PC-9 (cell line): ENCODE data around the gene EPB41L2. TPM values are rescaled to one million over a fixed set of nuclear protein-coding genes. Genes with fewer than 3 reads are reported as not detected.

Experiments
- BruUV-seq: library from RNA; stranded (reverse); fragments of 400-500 nt; replicated peaks from 2 replicates; lab custom pipeline; 2021; lab: Mats Ljungman, UMichigan
- CTCF ChIA-PET: fragments of 300-600 bp; sonication (Branson Sonifier 250); formaldehyde crosslinking; loops from one replicate; lab custom pipeline; 2022; ENCODE audit warnings: antibody characterized with exemption; lab: Charles Lee
- POLR2A ChIA-PET: fragments of 300-600 bp; sonication (Branson Sonifier 250); formaldehyde crosslinking; loops from one replicate; lab custom pipeline; 2022; ENCODE audit warnings: antibody characterized with exemption; ENCODE audit not compliant: unreplicated experiment; lab: Charles Lee
- DNase-seq, 2 experiments: peaks; one replicate each; pipeline versions ENCODE4 v3.0.0 to v3.0.0-alpha.2; 2015 to 2022; ENCODE audit warnings: mixed read lengths in 1 of 2
- H2AFZ ChIP-seq: fragments of 200-600 bp; sonication (generic); 2 replicates; pipeline ENCODE4 v1.8.1; 2017; ENCODE audit warnings: antibody characterized with exemption
- H3F3A ChIP-seq: fragments of 200-600 bp; sonication (generic); 2 replicates; pipeline ENCODE4 v1.8.1; 2017; ENCODE audit warnings: antibody characterized with exemption, mild to moderate bottlenecking, low read depth; ENCODE audit not compliant: insufficient read depth
- H3K27ac ChIP-seq: fragments of 200-600 bp; sonication (generic); 2 replicates; pipeline ENCODE4 v1.6.1; 2016; ENCODE audit warnings: mixed run types
- H3K27me3 ChIP-seq: fragments of 200-600 bp; sonication (generic); 2 replicates; pipeline ENCODE4 v1.6.1; 2016; ENCODE audit warnings: low read depth, mixed run types; ENCODE audit not compliant: insufficient read depth
- H3K36me3 ChIP-seq: fragments of 200-600 bp; sonication (generic); 2 replicates; pipeline ENCODE4 v1.6.1; 2016; ENCODE audit warnings: low read depth, mixed run types
- H3K4me1 ChIP-seq: fragments of 200-600 bp; sonication (generic); replicated peaks from 2 replicates; pipeline ENCODE4 v1.6.1; 2016; ENCODE audit warnings: mixed run types; ENCODE audit not compliant: insufficient read depth
- H3K4me2 ChIP-seq: fragments of 200-600 bp; sonication (generic); 2 replicates; pipeline ENCODE4 v1.6.1; 2017; ENCODE audit warnings: mixed run types
- H3K4me3 ChIP-seq: fragments of 200-600 bp; sonication (generic); 2 replicates; pipeline ENCODE4 v1.6.1; 2016; ENCODE audit warnings: mixed run types
- H3K79me2 ChIP-seq: fragments of 200-600 bp; sonication (generic); 2 replicates; pipeline ENCODE4 v1.6.1; 2017; ENCODE audit warnings: low read depth, mixed run types
- H3K9me2 ChIP-seq: fragments of 200-600 bp; sonication (generic); 2 replicates; pipeline ENCODE4 v1.8.1; 2017; ENCODE audit warnings: mild to moderate bottlenecking; ENCODE audit not compliant: insufficient read depth
- H3K9me3 ChIP-seq: fragments of 200-600 bp; sonication (generic); 2 replicates; pipeline ENCODE4 v1.8.1; 2016; ENCODE audit warnings: low read depth; ENCODE audit not compliant: insufficient read depth
- H4K20me1 ChIP-seq: fragments of 200-600 bp; sonication (generic); 2 replicates; pipeline ENCODE4 v1.8.1; 2017; ENCODE audit not compliant: insufficient read depth
- EZH2 ChIP-seq: fragments of 200-600 bp; sonication (generic); IDR thresholded peaks from 2 replicates; pipeline ENCODE4 v1.8.0; 2017; ENCODE audit warnings: antibody characterized with exemption, low read depth
- intact Hi-C: fragments of 100-400 bp; cut with micrococcal nuclease; formaldehyde crosslinking; loops from one replicate; pipeline ENCODE4 v1.10.0; 2022; ENCODE audit not compliant: unreplicated experiment
- total RNA-seq: library from RNA; stranded (reverse); gene quantifications from 2 replicates; pipeline ENCODE4 v1.2.3, GENCODE V29; 2021
- TF ChIP-seq, protein P1 (sequence below): fragments of 200-600 bp; sonication (generic); conservative IDR thresholded peaks from 2 replicates; pipeline ENCODE4 v1.6.1; 2017; ENCODE audit warnings: mixed run types, antibody characterized with exemption, mild to moderate bottlenecking, moderate library complexity

The EPB41L2 gene
- total RNA-seq, 1 experiment from 2014 or later, result 67.4 TPM

DNA sequence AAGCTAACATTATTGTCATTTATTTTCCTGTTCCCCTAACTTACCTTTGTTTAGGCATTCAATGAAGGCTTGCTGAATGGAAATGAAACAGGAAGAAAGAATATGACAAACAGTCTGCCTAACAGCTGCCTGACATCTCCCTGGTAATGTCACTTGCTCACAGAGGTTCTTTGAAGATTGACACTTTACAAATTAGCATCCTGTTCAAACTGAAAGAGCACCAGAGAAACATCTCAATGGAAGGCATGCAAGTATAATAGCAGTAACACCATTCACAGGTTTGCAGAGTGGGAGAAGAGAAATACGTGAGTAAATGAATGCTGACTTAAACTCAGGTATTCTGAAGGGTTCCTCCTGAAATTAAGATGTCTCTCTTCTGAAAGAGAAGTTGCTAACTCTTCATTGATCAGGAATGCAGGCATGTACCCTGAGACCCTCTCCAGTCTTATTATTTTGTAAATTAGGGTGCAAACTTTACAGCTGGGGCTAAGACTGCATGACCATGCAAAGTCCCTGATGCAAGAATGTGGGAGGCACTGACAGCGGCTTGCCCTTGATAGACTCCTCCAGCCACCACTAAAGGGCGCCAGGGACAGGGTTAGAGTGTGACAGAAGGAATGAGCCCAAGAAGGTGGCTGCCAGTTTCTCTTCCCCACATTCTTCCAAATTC, 237.1 kb downstream of the EPB41L2 start:
- H3F3A ChIP-seq, result no peaks in the 10 kb centered on the region
- BruUV-seq, result no TSS peak
- CTCF ChIA-PET, result no interaction called here
- no peak overlapping the region for H3K4me3 ChIP-seq
- H3K9me3 ChIP-seq, result no peaks in the 10 kb centered on the region
- no peaks in the 10 kb centered on the region for H4K20me1 ChIP-seq
- POLR2A ChIA-PET, result no interaction called here
- no peak for TF ChIP-seq EZH2
- TF ChIP-seq, protein P1, sequence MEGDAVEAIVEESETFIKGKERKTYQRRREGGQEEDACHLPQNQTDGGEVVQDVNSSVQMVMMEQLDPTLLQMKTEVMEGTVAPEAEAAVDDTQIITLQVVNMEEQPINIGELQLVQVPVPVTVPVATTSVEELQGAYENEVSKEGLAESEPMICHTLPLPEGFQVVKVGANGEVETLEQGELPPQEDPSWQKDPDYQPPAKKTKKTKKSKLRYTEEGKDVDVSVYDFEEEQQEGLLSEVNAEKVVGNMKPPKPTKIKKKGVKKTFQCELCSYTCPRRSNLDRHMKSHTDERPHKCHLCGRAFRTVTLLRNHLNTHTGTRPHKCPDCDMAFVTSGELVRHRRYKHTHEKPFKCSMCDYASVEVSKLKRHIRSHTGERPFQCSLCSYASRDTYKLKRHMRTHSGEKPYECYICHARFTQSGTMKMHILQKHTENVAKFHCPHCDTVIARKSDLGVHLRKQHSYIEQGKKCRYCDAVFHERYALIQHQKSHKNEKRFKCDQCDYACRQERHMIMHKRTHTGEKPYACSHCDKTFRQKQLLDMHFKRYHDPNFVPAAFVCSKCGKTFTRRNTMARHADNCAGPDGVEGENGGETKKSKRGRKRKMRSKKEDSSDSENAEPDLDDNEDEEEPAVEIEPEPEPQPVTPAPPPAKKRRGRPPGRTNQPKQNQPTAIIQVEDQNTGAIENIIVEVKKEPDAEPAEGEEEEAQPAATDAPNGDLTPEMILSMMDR, result no peak
- H3K9me2 ChIP-seq, result no peaks in the 10 kb centered on the region
- H3K79me2 ChIP-seq, result no peaks in the 10 kb centered on the region
- no peak for DNase-seq
- no peaks in the 10 kb centered on the region for H3K4me1 ChIP-seq
- no peak overlapping the region for H3K4me2 ChIP-seq
- H3K27me3 ChIP-seq, result no peaks in the 10 kb centered on the region
- intact Hi-C loops, result no loop called here
- no peak overlapping the region for H2AFZ ChIP-seq
- H3K36me3 ChIP-seq, result no peaks in the 10 kb centered on the region
- H3K27ac ChIP-seq, result no peak overlapping the region

DNA sequence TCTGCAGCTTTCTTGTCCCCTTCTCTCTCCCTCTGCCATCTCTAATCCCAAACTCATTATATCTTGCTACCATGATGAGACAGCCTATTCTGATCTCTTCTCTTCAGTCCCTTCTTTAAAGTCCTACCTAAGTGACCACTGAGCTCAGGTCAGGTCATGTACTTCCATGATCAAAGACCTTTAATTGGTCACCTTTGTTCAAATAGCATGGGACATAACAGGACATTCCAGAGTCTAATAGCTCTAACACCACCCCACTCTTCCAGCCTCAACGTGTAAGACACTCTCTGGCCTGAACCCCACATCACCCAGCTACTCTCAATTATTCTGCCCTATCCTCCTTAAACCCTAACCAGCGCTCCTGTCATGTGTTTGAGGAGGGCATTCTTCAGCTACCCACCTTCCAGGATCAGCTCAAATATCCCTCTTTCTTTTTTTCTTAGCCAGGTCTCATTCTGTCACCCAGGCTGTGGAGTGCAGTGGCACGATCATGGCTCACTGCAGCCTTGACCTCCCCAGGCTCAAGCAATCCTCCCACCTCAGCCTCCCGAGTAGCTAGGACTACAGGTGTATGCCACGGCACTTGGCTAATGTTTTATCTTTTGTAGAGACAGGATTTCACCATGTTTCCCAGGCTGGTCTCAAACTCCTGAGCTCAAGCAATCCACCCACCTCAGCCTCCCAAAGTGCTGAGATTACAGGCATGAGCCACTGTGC, 237.9 kb downstream of the EPB41L2 start:
- no peak overlapping the region for H3K4me2 ChIP-seq
- no peaks in the 10 kb centered on the region for H3K9me2 ChIP-seq
- BruUV-seq, result no TSS peak
- no peaks in the 10 kb centered on the region for H3K36me3 ChIP-seq
- H3K27me3 ChIP-seq, result no peaks in the 10 kb centered on the region
- no peaks in the 10 kb centered on the region for H3K79me2 ChIP-seq
- TF ChIP-seq, protein P1, result no peak
- no peak for TF ChIP-seq EZH2
- intact Hi-C loops, result no loop called here
- H3K4me1 ChIP-seq, result no peaks in the 10 kb centered on the region
- no peaks in the 10 kb centered on the region for H4K20me1 ChIP-seq
- ChIA-PET POLR2A (no interaction called here), CTCF (no interaction called here)
- no peak overlapping the region for H3K4me3 ChIP-seq
- no peak overlapping the region for H2AFZ ChIP-seq
- H3K27ac ChIP-seq, result no peak overlapping the region
- no peaks in the 10 kb centered on the region for H3F3A ChIP-seq
- no peaks in the 10 kb centered on the region for H3K9me3 ChIP-seq
- no peak for DNase-seq

DNA sequence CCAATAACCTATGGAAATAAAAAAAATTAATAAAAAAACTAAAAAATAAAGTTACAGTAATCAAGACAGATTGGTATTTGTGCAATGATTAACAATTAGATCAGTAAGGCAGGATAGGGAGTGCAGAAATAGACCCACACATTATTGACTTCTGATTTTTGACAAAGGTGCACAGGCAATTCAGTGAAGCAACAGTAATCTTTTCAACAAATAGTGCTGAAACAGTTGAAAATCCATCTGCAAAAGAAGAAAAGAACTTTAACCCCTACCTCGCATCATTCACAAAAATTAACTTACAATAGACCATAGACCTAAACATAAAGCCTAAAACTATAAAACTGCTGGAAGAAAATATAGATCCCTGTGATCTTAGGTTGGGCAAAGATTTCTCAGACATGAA, 240.3 kb downstream of the EPB41L2 start:
- no peak overlapping the region for H3K4me2 ChIP-seq
- no TSS peak for BruUV-seq
- H3K27ac ChIP-seq, result no peak overlapping the region
- POLR2A ChIA-PET, result no interaction called here
- DNase-seq, result no peak
- H3K27me3 ChIP-seq, result no peaks in the 10 kb centered on the region
- intact Hi-C loops, result no loop called here
- H3K9me3 ChIP-seq, result no peaks in the 10 kb centered on the region
- no peaks in the 10 kb centered on the region for H4K20me1 ChIP-seq
- no peak overlapping the region for H2AFZ ChIP-seq
- H3F3A ChIP-seq, result no peaks in the 10 kb centered on the region
- H3K4me1 ChIP-seq, result no peaks in the 10 kb centered on the region
- TF ChIP-seq, protein P1, result no peak
- TF ChIP-seq EZH2, result no peak
- no peaks in the 10 kb centered on the region for H3K79me2 ChIP-seq
- no peaks in the 10 kb centered on the region for H3K36me3 ChIP-seq
- H3K4me3 ChIP-seq, result no peak overlapping the region
- CTCF ChIA-PET, result no interaction called here
- H3K9me2 ChIP-seq, result no peaks in the 10 kb centered on the region
